HG03039 (cell line): ENCODE results near the gene IL11RA.
"Not testable (repeated sequence)": the region's sequence is repeated elsewhere in the genome, so short reads cannot be mapped to it uniquely, and the experiment has no call there.

Source experiments
- ATAC-seq: cut with Tn5 transposase; IDR thresholded peaks from one replicate; pipeline ENCODE4 v1.9.1; 2021; ENCODE audit warnings: mild to moderate bottlenecking, moderate library complexity; ENCODE audit not compliant: unreplicated experiment

IL11RA gene

DNA sequence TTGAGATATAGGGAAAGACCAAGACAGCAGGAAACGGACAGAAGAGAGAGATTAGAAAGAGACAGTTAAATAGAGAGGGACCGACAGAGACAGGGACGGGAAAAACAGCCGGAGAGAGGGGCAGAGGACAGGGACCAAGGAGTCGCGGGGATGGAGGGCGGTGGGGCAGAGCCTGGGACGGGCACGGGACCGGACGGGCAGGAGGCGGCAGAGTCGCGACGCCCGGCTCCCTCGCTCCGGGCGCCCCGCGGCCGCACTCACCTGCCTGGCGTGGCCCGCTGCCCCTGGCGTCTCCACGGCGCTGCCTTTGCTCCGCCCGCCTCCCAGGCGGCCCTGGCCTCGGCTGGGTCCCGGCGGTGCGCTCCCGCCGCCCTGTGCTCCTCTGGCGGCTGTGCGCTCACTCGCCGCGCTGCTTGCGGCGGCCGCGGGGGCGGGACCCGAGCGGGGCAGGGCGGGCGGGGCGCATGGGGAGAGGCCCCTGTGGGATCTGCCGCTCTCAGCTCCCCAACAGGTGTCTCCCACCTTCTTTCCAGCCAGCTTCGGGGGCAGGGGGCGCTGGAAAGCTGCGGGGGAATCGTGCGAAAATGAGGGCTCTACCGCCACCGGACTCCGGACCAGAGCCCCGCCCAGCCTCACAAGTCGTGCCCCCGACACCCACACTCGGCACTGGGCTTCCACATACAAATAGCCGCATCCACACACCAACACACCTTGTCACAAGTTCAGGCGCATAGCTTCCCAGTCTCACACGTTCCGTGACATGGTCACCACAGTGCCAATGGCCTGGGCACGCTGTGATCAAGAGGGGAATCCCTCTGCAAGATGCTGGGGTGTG, 23.1 kb upstream of the IL11RA start, which contains the start of gene ARID3C:
Gene ARID3C, minus strand, starts transcription at position 411 of the 835 bp plus-strand sequence. CDS start 1,052 bp downstream, outside the sequence.
- no peak for ATAC-seq

GRCh38 chr9:34629491-34629808, 22.5 kb upstream of the IL11RA start:
- no peak for ATAC-seq

DNA sequence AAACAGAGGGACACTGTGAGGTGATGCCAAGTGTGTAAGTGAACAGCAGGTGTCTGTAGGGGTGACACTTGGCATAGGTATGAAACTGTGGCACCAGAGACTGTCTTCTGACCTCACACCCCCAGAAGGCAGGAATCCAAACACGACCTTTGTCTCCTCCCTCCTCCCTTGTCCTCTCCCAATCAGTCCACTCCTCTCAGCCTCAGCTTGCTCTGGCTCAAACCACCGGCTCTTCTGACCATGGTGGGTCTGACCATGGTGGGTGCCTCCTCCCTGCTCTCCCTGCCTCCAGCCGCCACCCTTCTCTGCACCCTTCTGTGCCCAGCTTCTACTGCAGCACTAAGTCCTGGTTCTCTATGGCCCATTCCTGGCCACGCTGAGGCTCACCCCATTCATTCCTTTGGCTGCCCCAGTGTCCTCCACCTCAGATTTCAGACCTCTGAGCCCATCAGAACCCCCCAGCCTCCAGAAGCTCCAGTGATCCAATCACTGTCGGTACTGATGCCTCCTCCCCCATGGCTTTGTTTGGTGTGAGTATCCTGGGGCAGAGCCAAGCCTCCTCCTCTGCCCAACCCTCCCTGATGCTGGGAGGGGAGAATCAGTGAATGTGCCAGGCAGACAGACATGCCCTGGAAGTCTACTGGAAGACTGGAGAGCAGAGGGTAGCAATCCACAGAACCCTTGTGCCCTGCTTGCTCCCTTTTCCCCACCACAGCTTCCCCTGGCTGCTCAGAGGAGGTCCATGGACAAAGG, 21.4 kb upstream of the IL11RA start:
- ATAC-seq = no peak

GRCh38 chr9:34633166-34633565, 18.8 kb upstream of the IL11RA start:
- no peak for ATAC-seq

- ATAC-seq = no peak
Measured at GRCh38 chr9:34633851-34634550, 18.0 kb upstream of the IL11RA start.

DNA sequence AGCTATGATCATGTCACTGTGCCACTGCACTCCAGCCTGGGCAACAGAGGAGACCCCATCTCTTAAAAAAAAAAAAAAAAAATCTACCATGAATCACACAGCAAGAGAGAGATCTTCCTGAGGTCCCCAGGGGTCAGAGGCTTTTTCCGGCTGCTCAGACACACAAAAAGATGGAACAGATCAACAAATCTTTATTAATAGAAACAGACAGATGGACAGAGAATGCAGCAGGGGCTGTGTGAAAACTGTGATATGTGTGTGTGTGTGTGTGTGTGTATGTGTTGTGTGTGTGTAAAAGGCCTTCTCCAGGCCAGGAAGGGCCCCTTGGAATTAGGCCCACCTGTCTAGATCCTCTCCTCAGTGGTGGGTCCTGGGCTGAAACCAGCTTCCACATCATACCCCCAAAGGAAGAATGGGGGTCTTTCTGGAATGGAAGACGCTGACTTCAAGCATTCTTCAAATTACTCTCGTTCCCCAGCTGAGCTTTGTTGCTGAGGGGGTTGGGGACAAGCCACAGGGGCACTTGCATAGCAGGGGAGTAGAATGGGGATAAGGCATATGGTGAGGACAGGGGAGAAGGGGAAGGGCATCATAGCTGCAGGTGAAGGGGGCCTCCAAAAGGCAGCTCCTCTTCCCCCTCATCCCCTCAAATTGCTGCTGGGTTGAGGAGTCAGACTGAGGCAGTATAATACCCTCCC, 17.3 kb upstream of the IL11RA start:
- ATAC-seq = no peak

GRCh38 chr9:34635556-34635955, 16.4 kb upstream of the IL11RA start:
- ATAC-seq = no peak

DNA sequence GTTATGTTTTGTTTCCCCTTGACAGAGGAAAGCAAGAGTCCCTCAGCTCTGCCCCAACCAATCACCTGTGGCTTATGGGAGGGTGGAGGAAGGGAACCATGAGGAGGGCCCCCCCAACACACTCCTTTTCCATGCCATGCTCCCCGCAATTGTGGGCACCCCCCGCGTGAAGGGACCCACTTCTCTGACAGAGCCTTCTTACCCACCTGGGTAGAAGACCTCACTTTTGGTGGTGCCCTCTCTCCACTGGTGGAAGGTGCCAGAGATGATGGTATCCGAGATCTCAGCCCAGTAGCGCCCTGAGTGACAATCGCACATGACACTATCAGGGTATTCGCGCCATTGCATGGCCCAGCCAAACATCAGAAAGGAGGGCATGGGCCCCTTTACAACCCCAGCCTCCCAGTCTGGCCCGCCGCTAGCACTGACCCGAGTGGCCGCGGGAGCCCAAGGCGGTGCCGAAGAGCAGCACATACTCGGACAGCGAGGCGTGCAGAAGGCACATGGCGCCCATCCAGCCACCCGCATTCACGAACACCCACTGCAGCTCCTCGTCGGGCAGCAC, 15.1 kb upstream of the IL11RA start:
- no peak for ATAC-seq

DNA sequence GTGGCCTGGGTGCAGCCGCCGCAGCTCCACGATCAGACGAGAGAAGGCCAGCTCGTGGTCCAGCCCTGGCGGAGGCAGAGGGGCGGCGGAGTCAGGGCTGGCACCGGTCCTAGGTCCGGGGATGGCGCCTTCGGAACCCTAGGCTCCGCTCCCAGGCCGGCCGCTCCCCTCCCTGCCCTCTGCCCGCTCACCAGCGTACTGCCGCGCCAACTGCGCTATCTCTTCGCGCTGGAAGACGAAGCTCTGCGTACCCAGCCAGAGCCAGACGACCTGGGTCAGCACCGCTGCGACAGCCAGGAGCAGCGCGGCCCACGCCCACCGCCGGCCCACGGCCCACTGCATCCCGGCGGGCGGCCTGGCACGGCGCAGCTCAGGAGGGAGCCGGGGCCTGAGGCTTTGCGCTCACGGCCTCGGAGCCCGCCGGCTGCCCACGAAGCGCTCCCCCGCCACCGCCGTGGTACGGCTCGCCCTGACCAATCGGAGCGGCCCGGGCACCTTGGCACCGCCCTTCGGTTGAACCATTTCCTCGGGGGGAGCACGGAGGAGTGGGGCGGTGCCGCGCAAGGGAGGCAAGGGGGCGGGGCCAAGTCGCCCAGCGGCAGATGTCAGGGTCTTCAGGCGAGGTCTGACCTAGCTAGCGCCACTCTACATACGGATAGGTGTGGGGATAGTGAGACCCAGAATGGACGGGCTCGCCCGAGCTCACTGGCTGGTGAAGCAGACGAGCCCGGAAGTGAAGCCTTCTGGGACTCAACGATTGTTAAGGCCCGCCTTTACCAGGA, 14.4 kb upstream of the IL11RA start, which contains the start of gene SIGMAR1:
Gene SIGMAR1, minus strand, starts transcription at position 432 of the 782 bp plus-strand sequence. Its CDS starts 90 bp downstream, at position 342.
- ATAC-seq = peak; percentile 76

DNA sequence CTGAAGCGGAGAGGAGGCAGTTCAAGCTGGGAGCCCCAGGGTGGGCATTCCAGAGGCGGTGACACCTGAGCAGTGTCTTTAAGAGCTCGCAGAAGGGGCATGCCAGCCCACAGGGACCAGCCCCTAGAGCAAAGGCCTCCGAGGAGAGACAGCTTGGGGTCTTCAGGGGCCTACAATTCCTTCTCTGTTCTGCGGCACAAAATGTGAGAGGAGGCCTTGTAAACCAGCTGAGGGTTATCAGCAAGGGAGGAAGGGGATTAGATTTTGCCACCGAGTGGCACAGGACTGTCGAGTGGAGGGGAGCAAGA, 13.9 kb upstream of the IL11RA start:
- ATAC-seq = no peak

- not testable (repeated sequence) for ATAC-seq
Measured at GRCh38 chr9:34639322-34639721, 12.7 kb upstream of the IL11RA start.

- no peak for ATAC-seq
Measured at GRCh38 chr9:34642679-34643078, 9.3 kb upstream of the IL11RA start.

DNA sequence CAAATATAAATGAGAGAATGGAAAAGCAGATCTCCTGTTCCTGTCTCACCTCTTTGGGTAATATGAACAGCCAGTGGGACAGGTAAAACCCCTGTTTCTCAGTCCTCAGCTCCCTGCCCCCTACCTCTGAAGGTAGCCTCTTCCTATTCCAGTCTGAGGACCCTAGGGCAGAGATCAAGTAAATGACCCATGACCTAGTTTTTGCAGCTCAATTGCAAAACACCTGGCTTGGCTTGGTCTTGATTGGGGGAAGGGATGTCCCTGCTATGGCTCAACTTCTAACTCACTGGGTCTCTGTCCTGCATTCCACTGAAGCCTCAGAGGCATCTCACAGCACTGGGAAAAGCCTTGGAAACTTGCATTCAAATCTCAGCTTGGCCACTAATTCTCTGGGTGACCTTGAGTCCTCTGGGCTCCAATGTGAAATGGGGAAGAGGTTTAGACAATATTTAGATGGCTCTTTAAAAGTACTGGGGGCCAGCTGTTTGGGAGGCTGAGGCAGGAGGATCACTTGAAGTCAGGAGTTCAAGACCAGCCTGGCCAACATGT, 7.1 kb upstream of the IL11RA start:
- no peak for ATAC-seq

DNA sequence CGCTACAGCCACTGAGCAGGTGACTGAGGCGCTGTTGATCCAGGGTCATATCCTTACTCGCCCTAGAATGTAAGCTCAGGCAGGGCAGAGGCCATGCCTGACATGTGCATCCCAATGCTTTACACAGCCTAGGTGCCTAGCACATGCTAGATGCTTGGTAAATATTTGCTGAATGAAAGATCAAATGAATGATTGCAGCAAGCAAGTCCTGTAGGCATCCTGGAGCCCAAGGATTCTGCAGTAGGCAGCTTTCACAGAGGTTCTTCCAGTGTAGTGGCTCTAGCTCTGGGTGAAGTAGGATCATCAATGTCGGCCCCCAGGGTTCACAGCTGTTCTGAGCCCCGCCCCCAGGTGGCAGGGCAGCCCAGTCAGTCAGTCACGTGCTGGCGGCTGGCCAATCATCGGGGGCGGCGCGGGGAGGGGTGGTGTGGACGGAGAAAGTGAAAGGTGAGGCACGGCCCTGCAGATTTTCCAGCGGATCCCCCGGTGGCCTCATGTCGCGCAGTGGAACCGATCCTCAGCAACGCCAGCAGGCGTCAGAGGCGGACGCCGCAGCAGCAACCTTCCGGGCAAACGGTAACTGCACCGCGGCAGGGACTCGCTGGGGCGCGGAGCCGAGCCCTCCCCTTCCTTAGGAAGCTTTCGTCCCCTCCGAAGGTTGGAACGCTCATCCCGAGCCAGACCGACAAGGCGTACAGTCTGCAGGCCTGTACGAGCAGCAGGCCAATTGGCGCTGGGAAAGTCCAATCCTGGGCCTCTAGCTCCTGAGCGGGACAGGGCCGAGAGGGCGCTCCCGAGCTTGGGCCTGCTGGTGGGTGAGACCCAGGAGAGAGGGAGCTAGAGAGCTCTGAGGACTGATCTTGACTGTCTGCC, 5.5 kb upstream of the IL11RA start, which contains the start of gene GALT:
Gene GALT, plus strand, starts transcription at position 465 of the 873 bp plus-strand sequence. Its CDS starts 30 bp downstream, at position 495.
- ATAC-seq = peak; percentile 85

DNA sequence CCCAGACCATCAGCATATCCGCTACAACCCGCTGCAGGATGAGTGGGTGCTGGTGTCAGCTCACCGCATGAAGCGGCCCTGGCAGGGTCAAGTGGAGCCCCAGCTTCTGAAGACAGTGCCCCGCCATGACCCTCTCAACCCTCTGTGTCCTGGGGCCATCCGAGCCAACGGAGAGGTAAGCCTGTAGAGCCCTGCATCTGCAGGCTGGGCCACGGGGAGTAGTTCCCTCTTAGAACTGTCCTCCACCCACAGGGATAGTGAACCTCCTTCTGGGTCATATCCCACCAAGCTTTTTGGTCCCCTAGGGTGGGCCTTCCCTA, 4.9 kb upstream of the IL11RA start:
- ATAC-seq = no peak

- ATAC-seq = no peak
Measured at GRCh38 chr9:34647651-34648050, 4.3 kb upstream of the IL11RA start.

- no peak for ATAC-seq
Measured at GRCh38 chr9:34648673-34649072, 3.3 kb upstream of the IL11RA start.

DNA sequence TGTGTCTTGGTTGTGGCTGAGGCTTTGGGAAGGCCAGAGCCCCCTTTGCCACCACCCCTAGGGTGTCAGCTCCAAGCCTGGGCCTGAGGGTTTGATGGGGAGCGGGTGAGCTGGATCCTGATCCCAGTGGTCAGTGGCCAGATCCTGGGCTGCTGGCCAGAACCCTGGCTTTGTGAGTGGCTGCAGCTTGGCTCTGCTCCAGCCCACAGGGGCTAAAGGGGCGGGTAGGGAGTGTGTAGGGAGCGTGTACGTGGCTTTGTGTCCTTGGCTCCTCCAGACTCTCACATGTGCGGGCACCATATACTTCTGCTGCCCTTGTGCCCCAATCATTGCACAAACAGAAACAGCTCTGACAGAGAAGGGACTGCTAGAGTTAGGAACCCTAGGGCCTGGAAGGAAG, 1.2 kb upstream of the IL11RA start:
- ATAC-seq = no peak

DNA sequence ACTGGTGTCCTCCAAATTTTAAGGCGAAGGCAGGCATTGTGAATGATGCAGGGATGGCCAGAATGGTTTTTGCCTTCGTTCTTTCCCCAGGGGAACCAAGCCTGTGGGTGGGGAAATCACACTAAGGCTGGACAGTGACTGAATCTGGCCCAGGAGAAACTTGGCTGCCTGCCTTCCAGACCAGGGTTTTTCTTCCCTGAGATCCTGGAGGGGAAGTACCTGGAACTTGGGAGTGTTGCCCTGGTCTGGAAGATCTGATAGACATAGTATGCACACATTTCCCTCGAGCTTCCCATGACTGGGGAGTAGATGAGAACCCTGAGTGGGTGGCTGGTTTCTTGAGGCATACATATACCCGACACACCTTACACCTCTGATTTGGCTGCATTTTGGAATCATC, 664 bp upstream of the IL11RA start:
- ATAC-seq = no peak
